Measurements from ENCODE around the gene NFE2L1. TPM values are rescaled to one million over a fixed set of nuclear protein-coding genes. Genes with fewer than 3 reads are reported as not detected.
"Not testable (repeated sequence)": the region's sequence is repeated elsewhere in the genome, so short reads cannot be mapped to it uniquely, and the experiment has no call there.

Gene NFE2L1
- total and polyA plus RNA-seq, 7 experiments from 2014 or later = 8.7 to 65.2 (median 40.0) TPM

DNA sequence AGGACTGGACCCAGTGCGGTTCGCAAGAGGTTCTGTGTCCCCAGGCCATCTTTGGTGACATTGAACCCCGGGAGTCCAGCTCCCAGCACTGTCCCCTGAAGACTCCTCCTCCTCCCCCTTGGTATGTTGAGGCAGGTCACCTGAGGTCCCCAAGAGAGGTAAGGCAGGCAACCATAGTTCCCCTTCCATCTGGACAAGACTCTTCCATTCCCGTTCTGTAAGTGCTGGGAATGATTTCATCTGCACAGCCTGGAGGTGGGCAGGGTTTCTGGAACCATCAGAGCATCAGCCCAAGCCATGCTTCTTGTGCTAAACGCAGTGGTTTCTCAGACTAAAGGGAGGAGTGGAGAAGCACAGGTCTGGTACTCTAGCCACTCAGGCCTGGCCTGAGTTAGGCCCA, 35.5 kb upstream of the NFE2L1 start:
- ChIA-PET POLR2A (interaction anchor here (0.6 kb wide), 1 partner anchor 1683 kb away, joined by 3 read pairs; no protein-coding TSS in a partner anchor), CTCF (interaction anchor here (0.6 to 1.0 kb wide), 2 partner anchors 14 to 35 kb away, joined by 3 read pairs; no protein-coding TSS in a partner anchor)
- ATAC-seq (peak; percentile 8), DNase-seq (no peak)
- Histone ChIP-seq H3K27ac (ENCODE audit: low read depth, low read length) (no peak overlapping the region), H3K4me1 (ENCODE audit: control insufficient read depth in 2 of 2, insufficient read depth in 2 of 2, low read length in 2 of 2) (peaks cover 9% of the 10 kb centered on the region in 2 donors), H3K4me3 (ENCODE audit: low read length) (no peak overlapping the region), H3K27me3 (ENCODE audit: control insufficient read depth in 2 of 2, insufficient read depth in 2 of 2, low read length in 2 of 2) (peaks cover 7 to 10% of the 10 kb centered on the region in 2 donors), H3K9me3 (ENCODE audit: control insufficient read depth in 2 of 3, low read length in 3 of 3) (no peaks in the 10 kb centered on the region), H3K36me3 (ENCODE audit: control insufficient read depth in 2 of 3, insufficient read depth in 3 of 3, low read length in 3 of 3) (no peaks in the 10 kb centered on the region)
- Mint-ChIP-seq H3K36me3 (no peaks in the 10 kb centered on the region), H3K4me1 (peaks cover 10 to 34% (median 16%) of the 10 kb centered on the region in 7 donors), H3K4me3 (peak overlapping the region; percentile 44 to 90 (median 68)), H3K27ac (peak overlapping the region in 2 of 9 donors; percentile 29 to 72), H3K27me3 (peaks cover 36 to 57% (median 48%) of the 10 kb centered on the region in 5 donors), H3K9me3 (peaks cover 0 to 2% (median 0%) of the 10 kb centered on the region in 11 donors)
- intact Hi-C loops (cut with micrococcal nuclease) = loop anchor here (1.0 to 5.0 kb wide), 4 partner anchors 13 to 116 kb away; partner anchors contain the start of genes CDK5RAP3 (in 1 of the 2) and SP2 (in 1 of the 2)

DNA sequence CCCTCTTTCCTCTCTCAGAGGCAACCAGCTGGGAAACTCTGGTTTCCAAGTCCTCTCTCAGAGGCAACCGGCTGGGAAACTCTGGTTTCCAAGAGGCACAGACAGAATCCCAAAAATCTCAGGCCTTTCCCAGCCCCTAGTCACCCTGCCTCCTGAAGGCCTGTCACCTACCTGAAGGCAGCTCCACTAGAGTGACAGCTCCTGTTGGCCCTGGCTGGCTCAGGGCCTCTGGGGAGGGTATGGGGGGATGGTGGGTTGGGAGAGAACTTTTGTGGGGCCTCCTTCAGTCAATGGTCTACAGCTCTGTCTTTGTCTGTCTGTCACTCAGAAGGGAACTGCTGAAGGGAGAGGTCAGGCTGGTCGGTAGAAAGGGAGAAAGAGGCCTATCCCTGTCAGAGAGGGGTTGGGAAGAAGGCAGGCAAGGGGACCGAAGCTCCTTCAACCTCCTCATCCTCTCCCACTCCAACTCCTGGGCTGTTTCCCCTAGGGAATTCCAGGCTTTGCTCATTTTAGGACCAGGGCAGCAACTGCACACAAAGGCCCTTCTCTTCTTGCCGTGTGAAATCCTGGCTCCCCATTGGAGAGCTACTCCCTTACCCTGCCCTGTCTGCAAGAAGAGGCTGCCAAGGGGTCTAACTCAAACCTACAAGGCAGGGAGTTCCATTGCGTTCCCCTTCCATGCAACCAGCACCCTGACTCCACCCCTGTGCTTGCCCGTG, 34.1 kb upstream of the NFE2L1 start:
- Mint-ChIP-seq H3K27ac (peak overlapping the region in 1 of 9 donors; percentile 70), H3K9me3 (peaks cover 0 to 2% (median 0%) of the 10 kb centered on the region in 11 donors), H3K27me3 (peaks cover 31 to 52% (median 42%) of the 10 kb centered on the region in 5 donors), H3K36me3 (no peaks in the 10 kb centered on the region), H3K4me3 (peak overlapping the region in 1 of 10 donors; percentile 90), H3K4me1 (peaks cover 10 to 42% (median 17%) of the 10 kb centered on the region in 7 donors)
- H3K4me1 ChIP-seq (ENCODE audit: control insufficient read depth in 2 of 2, insufficient read depth in 2 of 2, low read length in 2 of 2) = peaks cover 9% of the 10 kb centered on the region in 2 donors
- H3K36me3 ChIP-seq (ENCODE audit: control insufficient read depth in 2 of 3, insufficient read depth in 3 of 3, low read length in 3 of 3) = no peaks in the 10 kb centered on the region
- ChIA-PET POLR2A (interaction anchor here (0.6 to 1.0 kb wide), 3 partner anchors 17 to 1418 kb away, joined by 3 to 4 read pairs (median 3); no protein-coding TSS in a partner anchor), CTCF (interaction anchor here (0.8 to 1.4 kb wide), 2 partner anchors 43 to 119 kb away, joined by 3 to 6 read pairs; partner anchors contain the start of gene CDK5RAP3)
- no peaks in the 10 kb centered on the region for H3K9me3 ChIP-seq (ENCODE audit: control insufficient read depth in 2 of 3, low read length in 3 of 3)
- DNase-seq (no peak), ATAC-seq (no peak)
- peaks cover 7 to 10% of the 10 kb centered on the region in 2 donors for H3K27me3 ChIP-seq (ENCODE audit: control insufficient read depth in 2 of 2, insufficient read depth in 2 of 2, low read length in 2 of 2)
- H3K27ac ChIP-seq (ENCODE audit: low read depth, low read length) = no peak overlapping the region
- H3K4me3 ChIP-seq (ENCODE audit: low read length) = no peak overlapping the region
- intact Hi-C loops (cut with micrococcal nuclease) = loop anchor here in 1 of 2 donors (5.0 kb wide), 1 partner anchor 42 kb away; the partner anchor contains the start of gene CDK5RAP3

DNA sequence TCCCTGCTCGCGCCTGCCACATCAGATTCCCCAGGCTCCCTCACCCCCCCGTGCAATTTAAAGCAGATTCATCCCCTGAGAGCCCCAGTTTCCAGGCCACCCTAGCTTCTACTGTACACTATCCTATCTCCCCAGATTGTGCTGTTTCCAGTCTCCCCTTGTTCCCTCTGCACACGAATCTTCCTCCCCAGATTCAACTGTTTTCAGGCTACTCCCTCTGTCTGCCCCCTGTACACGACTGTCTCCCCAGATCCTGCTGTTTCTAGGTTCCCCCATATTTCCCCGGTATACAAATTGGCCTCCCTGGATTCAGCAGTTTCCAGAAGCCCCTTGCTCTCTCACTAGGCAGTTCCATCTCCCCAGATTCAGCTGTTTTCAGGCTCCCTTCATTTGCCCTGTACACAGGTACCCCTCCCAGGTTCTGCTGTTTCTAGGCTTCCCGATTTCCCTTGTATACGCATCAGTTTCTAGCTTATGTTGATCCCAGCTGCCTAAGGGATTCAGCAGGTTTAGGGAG, 33.5 kb upstream of the NFE2L1 start:
- no peak overlapping the region for H3K4me3 Mint-ChIP-seq
- Histone ChIP-seq H3K27ac (ENCODE audit: low read depth, low read length) (no peak overlapping the region), H3K4me3 (ENCODE audit: low read length) (no peak overlapping the region), H3K27me3 (ENCODE audit: control insufficient read depth in 2 of 2, insufficient read depth in 2 of 2, low read length in 2 of 2) (peaks cover 7 to 10% of the 10 kb centered on the region in 2 donors), H3K36me3 (ENCODE audit: control insufficient read depth in 2 of 3, insufficient read depth in 3 of 3, low read length in 3 of 3) (no peaks in the 10 kb centered on the region), H3K9me3 (ENCODE audit: control insufficient read depth in 2 of 3, low read length in 3 of 3) (no peaks in the 10 kb centered on the region), H3K4me1 (ENCODE audit: control insufficient read depth in 2 of 2, insufficient read depth in 2 of 2, low read length in 2 of 2) (peaks cover 9% of the 10 kb centered on the region in 2 donors)
- no peak for DNase-seq
- no peak overlapping the region for H3K27ac Mint-ChIP-seq
- H3K9me3 Mint-ChIP-seq = peaks cover 0 to 2% (median 0%) of the 10 kb centered on the region in 11 donors
- ChIA-PET POLR2A (no interaction called here), CTCF (interaction anchor here (0.6 to 1.4 kb wide), 2 partner anchors 44 to 367 kb away, joined by 3 to 6 read pairs; partner anchors contain the start of gene CDK5RAP3)
- H3K4me1 Mint-ChIP-seq = peaks cover 10 to 42% (median 17%) of the 10 kb centered on the region in 7 donors
- intact Hi-C loops (cut with micrococcal nuclease) = loop anchor here in 1 of 2 donors (5.0 kb wide), 1 partner anchor 42 kb away; the partner anchor contains the start of gene CDK5RAP3
- peaks cover 28 to 50% (median 39%) of the 10 kb centered on the region in 5 donors for H3K27me3 Mint-ChIP-seq
- no peak for ATAC-seq
- H3K36me3 Mint-ChIP-seq = no peaks in the 10 kb centered on the region

DNA sequence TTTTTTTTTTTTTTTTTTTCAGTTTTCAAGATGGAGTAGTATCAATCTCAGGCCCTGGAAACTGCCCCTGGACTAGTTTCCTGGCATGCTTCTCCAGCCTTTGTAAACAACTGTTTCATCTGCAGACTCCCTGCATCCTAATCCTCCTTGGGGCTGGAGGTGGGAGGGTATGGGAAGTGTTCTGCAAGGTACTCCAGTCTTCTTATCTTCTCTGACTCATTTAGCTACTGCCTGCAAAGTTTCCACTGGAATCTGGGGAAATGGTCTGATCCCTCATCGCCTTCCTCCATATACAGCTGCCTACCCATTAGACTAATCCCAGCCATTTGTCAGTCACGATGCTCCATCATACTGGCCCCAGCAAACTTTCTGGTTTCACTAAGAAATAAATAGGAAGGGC, 32.0 kb upstream of the NFE2L1 start:
- Histone ChIP-seq H3K27ac (ENCODE audit: low read depth, low read length) (no peak overlapping the region), H3K4me3 (ENCODE audit: low read length) (no peak overlapping the region), H3K9me3 (ENCODE audit: control insufficient read depth in 2 of 3, low read length in 3 of 3) (no peaks in the 10 kb centered on the region), H3K27me3 (ENCODE audit: control insufficient read depth in 2 of 2, insufficient read depth in 2 of 2, low read length in 2 of 2) (peaks cover 7 to 10% of the 10 kb centered on the region in 2 donors), H3K4me1 (ENCODE audit: control insufficient read depth in 2 of 2, insufficient read depth in 2 of 2, low read length in 2 of 2) (peaks cover 9% of the 10 kb centered on the region in 2 donors), H3K36me3 (ENCODE audit: control insufficient read depth in 2 of 3, insufficient read depth in 3 of 3, low read length in 3 of 3) (no peaks in the 10 kb centered on the region)
- ATAC-seq (no peak), DNase-seq (no peak)
- ChIA-PET CTCF (no interaction called here), POLR2A (no interaction called here)
- Mint-ChIP-seq H3K27me3 (peaks cover 26 to 43% (median 31%) of the 10 kb centered on the region in 5 donors), H3K4me1 (peaks cover 8 to 49% (median 16%) of the 10 kb centered on the region in 7 donors), H3K9me3 (peaks cover 0 to 2% (median 0%) of the 10 kb centered on the region in 11 donors), H3K36me3 (peaks cover 0 to 2% (median 0%) of the 10 kb centered on the region in 5 donors), H3K27ac (peak overlapping the region in 2 of 9 donors; percentile 20 to 47), H3K4me3 (no peak overlapping the region)
- intact Hi-C loops (cut with micrococcal nuclease) = no loop called here

DNA sequence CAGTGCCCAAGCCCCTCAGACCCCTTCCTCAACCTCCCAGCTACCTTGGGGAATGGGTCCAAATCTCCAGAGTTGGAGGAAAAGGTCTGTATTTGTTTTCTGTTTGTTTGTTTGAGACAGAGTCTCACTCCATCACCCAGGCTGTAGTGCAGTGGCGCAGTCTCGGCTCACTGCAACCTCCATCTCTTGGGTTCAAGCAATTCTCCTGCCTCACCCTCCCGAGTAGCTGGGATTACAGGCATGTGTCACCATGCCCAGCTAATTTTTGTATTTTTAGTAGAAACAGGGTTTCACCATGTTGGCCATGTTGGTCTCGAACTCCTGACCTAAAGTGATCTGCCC, 30.4 kb upstream of the NFE2L1 start:
- peak overlapping the region in 3 of 10 donors; percentile 17 to 78 (median 63) for H3K4me3 Mint-ChIP-seq
- POLR2A ChIA-PET = interaction anchor here (1.2 kb wide), 1 partner anchor 9 kb away, joined by 3 read pairs; no protein-coding TSS in a partner anchor
- not testable (repeated sequence) for H3K9me3 Mint-ChIP-seq; H3K36me3 Mint-ChIP-seq; ATAC-seq; H3K27ac ChIP-seq (ENCODE audit: low read depth, low read length); H3K9me3 ChIP-seq (ENCODE audit: control insufficient read depth in 2 of 3, low read length in 3 of 3); H3K4me1 ChIP-seq (ENCODE audit: control insufficient read depth in 2 of 2, insufficient read depth in 2 of 2, low read length in 2 of 2); DNase-seq; H3K36me3 ChIP-seq (ENCODE audit: control insufficient read depth in 2 of 3, insufficient read depth in 3 of 3, low read length in 3 of 3); H3K4me3 ChIP-seq (ENCODE audit: low read length); H3K27me3 ChIP-seq (ENCODE audit: control insufficient read depth in 2 of 2, insufficient read depth in 2 of 2, low read length in 2 of 2)
- intact Hi-C loops (cut with micrococcal nuclease) = loop anchor here in 1 of 2 donors (1.0 kb wide), 1 partner anchor 174 kb away; no protein-coding TSS in a partner anchor
- H3K4me1 Mint-ChIP-seq = peaks cover under 1 to 41% (median 4%) of the 10 kb centered on the region in 7 donors
- peaks cover 33 to 42% (median 35%) of the 10 kb centered on the region in 5 donors for H3K27me3 Mint-ChIP-seq
- H3K27ac Mint-ChIP-seq = peak overlapping the region in 4 of 9 donors; percentile 51 to 97 (median 78)
- CTCF ChIA-PET = interaction anchor here (0.6 to 1.8 kb wide), 6 partner anchors 39 to 1387 kb away, joined by 3 to 5 read pairs (median 3); no protein-coding TSS in a partner anchor

DNA sequence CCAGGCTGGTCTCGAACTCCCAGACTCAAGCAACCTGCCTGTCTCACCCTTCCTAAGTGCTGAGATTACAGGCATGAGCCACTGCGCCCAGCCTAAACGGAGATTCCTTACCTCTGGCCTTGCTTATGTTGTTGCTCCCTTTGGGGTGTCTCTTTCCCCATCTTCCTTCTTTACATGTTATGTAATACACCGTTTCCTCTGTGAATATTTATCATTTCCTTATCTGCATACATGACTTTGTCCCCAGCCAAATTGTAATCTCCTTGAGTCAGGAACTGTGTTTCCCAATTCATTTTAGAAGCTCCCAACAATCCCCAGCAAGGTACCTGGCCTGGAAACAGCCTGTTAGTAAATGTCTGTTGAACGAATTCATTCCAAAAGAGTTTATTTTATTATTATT, 26.2 kb upstream of the NFE2L1 start:
- peaks cover 0 to 3% (median 0%) of the 10 kb centered on the region in 5 donors for H3K36me3 Mint-ChIP-seq
- no peaks in the 10 kb centered on the region for H3K9me3 Mint-ChIP-seq
- no peak overlapping the region for H3K4me3 ChIP-seq (ENCODE audit: low read length)
- peaks cover 0 to 11% of the 10 kb centered on the region in 2 donors for H3K27me3 ChIP-seq (ENCODE audit: control insufficient read depth in 2 of 2, insufficient read depth in 2 of 2, low read length in 2 of 2)
- intact Hi-C loops (cut with micrococcal nuclease) = loop anchor here (5.0 to 10.0 kb wide), 4 partner anchors 180 to 1013 kb away; partner anchors contain the start of gene SCRN2 (in 1 of the 2)
- H3K4me3 Mint-ChIP-seq = no peak overlapping the region
- no peak overlapping the region for H3K27ac ChIP-seq (ENCODE audit: low read depth, low read length)
- H3K27ac Mint-ChIP-seq = no peak overlapping the region
- H3K4me1 Mint-ChIP-seq = peaks cover 28 to 58% (median 29%) of the 10 kb centered on the region in 7 donors
- H3K9me3 ChIP-seq (ENCODE audit: control insufficient read depth in 2 of 3, low read length in 3 of 3) = no peaks in the 10 kb centered on the region
- H3K4me1 ChIP-seq (ENCODE audit: control insufficient read depth in 2 of 2, insufficient read depth in 2 of 2, low read length in 2 of 2) = peaks cover 9 to 26% of the 10 kb centered on the region in 2 donors
- DNase-seq (no peak), ATAC-seq (no peak)
- CTCF ChIA-PET = interaction anchor here (1.0 to 1.3 kb wide), 2 partner anchors 15 to 54 kb away, joined by 3 to 4 read pairs; no protein-coding TSS in a partner anchor
- peaks cover 27 to 37% (median 32%) of the 10 kb centered on the region in 5 donors for H3K27me3 Mint-ChIP-seq
- no peaks in the 10 kb centered on the region for H3K36me3 ChIP-seq (ENCODE audit: control insufficient read depth in 2 of 3, insufficient read depth in 3 of 3, low read length in 3 of 3)
- POLR2A ChIA-PET = no interaction called here
